NCI-H1694 (cell line): Measurements from ENCODE around the gene PARG.
"Not testable (repeated sequence)": the region's sequence is repeated elsewhere in the genome, so short reads cannot be mapped to it uniquely, and the experiment has no call there.

Experiments used
- DNase-seq: peaks from one replicate; lab custom pipeline; 2025; lab: John Stamatoyannopoulos, UW

PARG gene

DNA sequence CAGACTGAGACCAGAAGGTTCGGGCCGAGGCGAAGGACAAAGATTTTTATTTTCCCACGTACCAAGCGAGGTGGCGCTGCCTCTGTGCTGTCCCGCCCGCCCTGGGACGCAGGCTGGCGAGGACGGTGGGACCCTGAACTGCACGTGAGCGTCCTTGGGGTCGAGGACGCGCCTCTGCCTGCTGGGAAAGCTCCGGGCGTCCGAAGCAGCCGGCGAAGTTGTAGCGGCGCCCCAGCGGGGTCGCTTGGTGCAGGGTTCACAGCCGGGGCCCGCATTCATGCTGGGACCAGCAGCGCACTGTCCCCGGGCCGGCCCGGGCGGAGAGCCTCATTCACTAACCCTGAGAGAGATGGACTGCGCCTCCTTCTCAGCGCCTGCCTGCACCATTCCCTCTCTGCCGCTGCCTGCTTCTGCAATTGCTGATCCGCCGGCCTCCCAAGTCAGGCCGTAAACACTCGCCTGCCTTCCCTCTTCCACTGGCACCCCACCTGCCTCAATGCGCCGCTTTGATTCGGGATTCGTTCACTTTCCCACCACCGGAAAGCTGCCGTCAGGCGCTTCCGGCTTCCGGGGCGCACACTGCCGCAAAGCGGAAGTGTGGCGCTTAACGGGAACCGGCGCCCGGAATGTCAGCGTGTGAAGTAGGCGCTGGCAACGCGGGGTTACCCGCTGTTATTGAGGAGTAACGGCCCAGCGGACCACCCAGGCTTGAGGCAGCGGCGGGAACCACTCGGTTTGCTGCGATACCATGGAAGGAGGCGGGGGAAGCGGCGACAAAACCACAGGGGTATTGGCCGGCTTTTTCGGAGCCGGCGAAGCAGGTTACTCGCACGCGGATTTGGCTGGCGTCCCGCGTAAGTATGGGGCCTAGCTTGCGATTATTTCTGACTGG lies at the start of gene PARG, which contains the start of gene TIMM23B:
PARG (minus strand) TSS at position 581 of the 892 bp plus-strand sequence; CDS start at position 279, 302 bp downstream.
TIMM23B (plus strand) TSS at position 607 of the 892 bp plus-strand sequence; CDS start at position 749, 142 bp downstream.
- peak; percentile 38 for DNase-seq

GRCh38 chr10:49988376-49988775 lies 46.5 kb upstream of the PARG start, which contains the start of gene AGAP6:
Gene AGAP6 (plus strand): TSS chr10:49988406. CDS start chr10:49988716, 310 bp downstream.
- DNase-seq: not testable (repeated sequence)

- DNase-seq: not testable (repeated sequence)
Observed at GRCh38 chr10:49987207-49987606, 45.4 kb upstream of the PARG start.

- DNase-seq: not testable (repeated sequence)
Observed at GRCh38 chr10:49977756-49978155, 35.9 kb upstream of the PARG start.

- not testable (repeated sequence) for DNase-seq
Observed at GRCh38 chr10:49972094-49972493, 30.3 kb upstream of the PARG start.

- DNase-seq: not testable (repeated sequence)
Observed at GRCh38 chr10:49971466-49971865, 29.6 kb upstream of the PARG start.

GRCh38 chr10:49970331-49970857 lies 28.6 kb upstream of the PARG start:
- not testable (repeated sequence) for DNase-seq

DNA sequence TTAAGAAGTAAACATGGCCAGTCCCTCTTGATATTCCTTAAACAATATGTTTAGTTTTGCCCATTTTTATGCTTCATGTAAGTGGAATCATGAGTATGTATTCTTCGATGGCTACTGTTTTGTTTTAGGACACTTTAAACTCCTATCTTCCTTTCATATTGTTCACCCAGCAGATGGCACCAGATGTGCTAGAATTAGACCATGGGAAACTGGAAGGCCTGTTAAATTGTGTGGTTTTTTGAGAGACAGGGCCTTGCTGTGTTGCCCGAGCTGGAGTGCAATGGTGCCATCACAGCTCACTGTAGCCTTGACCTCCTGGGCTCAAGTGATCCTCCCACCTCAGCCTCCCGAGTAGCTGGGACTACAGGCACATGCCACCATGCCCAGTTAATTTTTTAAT lies 11.3 kb upstream of the PARG start:
- DNase-seq: peak; percentile 43

- DNase-seq: not testable (repeated sequence)
Observed at GRCh38 chr10:49952006-49952405, 10.2 kb upstream of the PARG start.

- not testable (repeated sequence) for DNase-seq
Observed at GRCh38 chr10:49948737-49949136, 6.9 kb upstream of the PARG start.

DNA sequence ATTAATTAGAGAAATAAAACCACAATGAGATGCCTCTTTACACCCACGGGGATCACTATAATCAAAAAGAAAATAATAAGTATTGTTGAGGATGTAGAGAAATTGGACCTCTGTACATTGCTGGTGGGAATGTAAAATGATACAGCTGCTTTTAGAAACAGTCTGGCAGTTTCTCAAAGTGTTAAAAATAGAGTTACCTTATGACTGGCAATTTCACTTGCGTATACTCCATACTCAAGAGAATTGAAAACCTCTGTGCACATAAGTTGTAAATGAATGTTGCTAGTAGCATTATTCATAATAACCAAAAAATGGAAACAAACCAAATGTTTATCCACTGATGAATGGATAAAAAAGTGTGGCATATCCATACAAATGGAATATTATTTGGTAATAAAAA lies 6.3 kb upstream of the PARG start:
- not testable (repeated sequence) for DNase-seq

DNA sequence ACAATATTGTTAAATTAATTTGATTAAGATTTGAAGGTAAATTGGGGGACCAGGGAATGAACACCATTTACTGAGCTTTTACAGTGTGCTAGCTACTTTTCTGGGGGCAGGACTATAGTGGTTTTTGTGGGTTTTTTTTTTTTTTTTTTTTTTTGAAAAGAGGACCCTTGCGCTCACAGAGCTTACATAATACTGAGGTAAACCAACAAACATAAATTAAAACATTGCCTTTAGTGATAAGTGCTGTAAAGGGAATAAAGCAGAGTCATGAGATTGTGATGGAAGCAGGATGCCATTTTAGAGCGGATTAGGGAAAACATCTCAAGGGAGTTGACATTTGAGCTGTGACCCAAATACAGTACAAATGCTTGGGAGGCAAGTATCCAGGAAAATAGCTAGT lies 1.8 kb upstream of the PARG start:
- not testable (repeated sequence) for DNase-seq

GRCh38 chr10:49942339-49942705 lies 495 bp upstream of the PARG start:
- DNase-seq: not testable (repeated sequence)

- not testable (repeated sequence) for DNase-seq
Observed at GRCh38 chr10:49931959-49932728, 9.7 kb downstream of the PARG start.

- DNase-seq: not testable (repeated sequence)
Observed at GRCh38 chr10:49931276-49931675, 10.6 kb downstream of the PARG start.

DNA sequence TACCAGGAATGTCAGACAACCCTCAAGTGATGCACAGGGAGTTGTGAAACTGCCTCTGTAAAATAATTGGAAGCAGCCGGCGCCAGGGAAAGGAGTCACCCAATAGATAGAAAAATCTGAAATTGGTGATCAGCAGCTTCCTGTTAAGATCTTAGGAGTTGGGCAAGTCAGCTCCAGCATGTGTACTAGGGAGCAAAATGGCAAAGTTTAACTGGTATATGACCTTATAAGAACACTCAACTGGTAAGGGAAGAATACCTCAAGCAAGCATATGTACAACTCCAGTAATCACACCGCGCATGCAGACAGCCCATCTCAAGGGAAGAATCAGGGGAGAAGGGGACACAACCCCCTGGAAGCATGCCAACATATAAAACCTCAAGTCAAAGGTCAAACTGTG lies 18.3 kb downstream of the PARG start:
- DNase-seq: not testable (repeated sequence)

- not testable (repeated sequence) for DNase-seq
Observed at GRCh38 chr10:49922041-49922440, 19.8 kb downstream of the PARG start.

DNA sequence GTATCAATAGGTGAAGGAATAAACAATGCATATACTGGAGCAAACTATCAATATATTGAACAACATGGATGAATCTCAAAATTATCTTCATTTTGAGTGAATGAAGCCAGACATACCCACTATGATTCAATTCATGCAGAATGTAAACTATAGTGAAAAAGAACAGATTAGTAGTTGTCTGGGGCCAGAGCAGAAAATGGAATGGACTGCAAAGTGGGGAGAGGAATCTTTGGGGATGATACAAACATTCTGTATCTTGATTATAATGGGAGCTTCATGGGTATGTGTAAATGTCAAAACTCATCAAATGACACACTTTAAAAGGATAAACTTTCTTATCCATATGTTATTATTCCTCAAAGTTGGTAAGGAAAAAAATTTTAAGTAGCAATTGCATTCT lies 23.9 kb downstream of the PARG start:
- not testable (repeated sequence) for DNase-seq

DNA sequence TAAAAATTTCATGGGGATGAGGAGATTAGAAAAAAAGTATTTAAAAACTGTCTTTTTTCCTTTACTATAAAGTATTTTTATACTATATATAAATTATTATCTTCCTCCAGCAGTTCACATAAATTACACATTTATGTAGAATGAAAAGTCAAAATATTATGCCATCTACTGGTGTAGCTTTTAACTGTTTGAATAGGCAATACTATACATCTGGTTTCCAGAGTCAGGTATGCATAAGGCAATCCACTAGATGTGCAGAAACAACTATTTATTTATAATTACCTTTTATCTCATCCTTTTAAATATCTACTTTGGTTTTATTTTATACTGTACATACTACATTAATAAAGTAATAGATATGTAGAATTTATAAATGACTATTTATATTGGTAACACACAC lies 25.4 kb downstream of the PARG start:
- DNase-seq: not testable (repeated sequence)

DNA sequence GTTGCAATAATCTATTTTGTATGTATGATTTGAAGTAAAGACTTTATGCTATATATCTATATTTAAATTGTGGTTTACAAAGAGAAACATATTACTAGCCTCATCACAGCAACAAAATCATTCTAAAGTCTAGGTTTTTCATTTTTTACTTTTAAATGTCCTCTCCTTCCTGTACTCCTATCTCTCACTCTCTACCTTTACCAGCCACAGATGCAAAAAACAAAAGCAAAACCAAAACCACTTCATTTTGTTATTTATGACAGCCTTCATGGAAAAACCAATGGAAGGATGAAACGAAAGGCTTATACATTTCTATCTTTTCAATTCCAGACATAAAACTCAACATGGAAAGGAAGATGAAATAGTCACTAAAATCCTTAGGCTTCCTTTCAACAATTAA lies 31.5 kb downstream of the PARG start:
- not testable (repeated sequence) for DNase-seq

- not testable (repeated sequence) for DNase-seq
Observed at GRCh38 chr10:49908290-49909080, 33.3 kb downstream of the PARG start.
